ENCODE measurements around the gene RAMACL.

- TF ChIP-seq CREB1 (IDR thresholded peaks at IDR 0.05; ENCODE audit: low read depth) (no peak), FOXM1 (IDR thresholded peaks at IDR 0.05; ENCODE audit: borderline replicate concordance, low read depth) (no peak), RAD21 (IDR thresholded peaks at IDR 0.05; ENCODE audit: low read depth) (no peak), TAF1 (IDR thresholded peaks at IDR 0.05; ENCODE audit: low read depth) (no peak), EP300 (IDR thresholded peaks at IDR 0.05; ENCODE audit: borderline replicate concordance) (no peak), REST (IDR thresholded peaks at IDR 0.05; ENCODE audit: low read depth) (no peak), ZBTB7A (IDR thresholded peaks at IDR 0.05; ENCODE audit: low read depth) (no peak), MAX (IDR thresholded peaks at IDR 0.05) (no peak), CEBPB (IDR thresholded peaks at IDR 0.05) (no peak)
- TF ChIP-seq, protein P1, sequence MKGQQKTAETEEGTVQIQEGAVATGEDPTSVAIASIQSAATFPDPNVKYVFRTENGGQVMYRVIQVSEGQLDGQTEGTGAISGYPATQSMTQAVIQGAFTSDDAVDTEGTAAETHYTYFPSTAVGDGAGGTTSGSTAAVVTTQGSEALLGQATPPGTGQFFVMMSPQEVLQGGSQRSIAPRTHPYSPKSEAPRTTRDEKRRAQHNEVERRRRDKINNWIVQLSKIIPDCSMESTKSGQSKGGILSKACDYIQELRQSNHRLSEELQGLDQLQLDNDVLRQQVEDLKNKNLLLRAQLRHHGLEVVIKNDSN (IDR thresholded peaks at IDR 0.05) = no peak
These were observed 48.0 kb downstream of the RAMACL start for GRCh38 chr6:166538297-166539010.
